ENCODE results near the gene SOBP.

Gene SOBP

DNA sequence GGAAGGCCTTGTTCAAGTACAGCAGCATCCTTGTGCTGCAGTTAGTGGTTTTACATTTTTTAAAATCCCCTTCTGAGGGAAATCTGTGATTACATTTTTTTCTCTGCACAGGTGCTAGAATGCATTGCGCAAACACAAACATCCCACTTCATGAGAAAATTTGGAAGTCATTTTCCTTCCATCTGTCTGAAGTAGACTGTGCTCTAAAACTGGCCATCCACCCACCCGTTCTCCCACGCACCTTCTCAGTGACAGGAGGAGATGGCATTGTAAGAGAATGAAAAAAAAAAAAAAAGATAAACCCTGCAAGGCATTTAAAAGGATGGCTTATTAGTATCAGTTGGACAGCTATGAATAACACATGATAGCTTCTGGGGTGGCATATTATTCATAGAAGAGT lies 65.0 kb downstream of the SOBP start:
- no peak for DNase-seq

DNA sequence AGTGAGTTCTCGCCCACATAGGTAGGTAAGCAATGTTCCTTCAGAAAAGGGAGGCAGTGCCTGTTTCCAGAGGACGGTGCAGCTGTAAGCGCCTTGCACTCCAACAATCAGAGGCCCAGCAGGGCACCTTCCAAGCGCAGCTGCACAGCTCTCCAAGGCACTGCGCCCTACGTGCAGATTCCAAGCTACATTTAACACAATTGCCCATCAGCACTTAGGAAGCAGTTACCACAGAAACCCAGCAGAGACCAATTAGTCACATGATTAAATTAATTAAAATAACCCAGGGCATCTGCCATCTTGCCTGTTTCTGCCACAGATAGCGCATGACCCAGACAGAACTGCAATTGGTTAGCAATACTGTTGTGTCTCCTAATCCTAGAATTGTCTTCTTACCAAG lies 65.5 kb downstream of the SOBP start:
- DNase-seq: no peak

DNA sequence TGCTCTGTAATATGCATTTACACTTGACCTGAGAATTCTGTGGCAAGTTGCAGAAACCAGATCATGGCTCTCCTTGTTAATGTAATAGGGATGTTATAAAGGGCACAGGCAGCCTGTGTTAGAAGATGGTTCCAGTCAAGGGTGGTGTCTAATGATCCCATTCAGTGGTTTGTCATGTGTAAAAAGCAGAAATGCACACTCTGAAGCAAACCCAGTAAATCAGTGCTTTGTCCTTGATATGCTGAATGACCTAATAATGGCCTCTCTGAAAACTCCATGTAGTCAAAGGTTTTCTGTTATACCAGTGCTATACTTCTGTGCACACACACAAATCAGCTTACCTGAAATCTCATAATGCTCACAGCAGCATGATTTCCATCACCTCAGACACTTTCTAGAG lies 66.2 kb downstream of the SOBP start:
- DNase-seq: no peak

DNA sequence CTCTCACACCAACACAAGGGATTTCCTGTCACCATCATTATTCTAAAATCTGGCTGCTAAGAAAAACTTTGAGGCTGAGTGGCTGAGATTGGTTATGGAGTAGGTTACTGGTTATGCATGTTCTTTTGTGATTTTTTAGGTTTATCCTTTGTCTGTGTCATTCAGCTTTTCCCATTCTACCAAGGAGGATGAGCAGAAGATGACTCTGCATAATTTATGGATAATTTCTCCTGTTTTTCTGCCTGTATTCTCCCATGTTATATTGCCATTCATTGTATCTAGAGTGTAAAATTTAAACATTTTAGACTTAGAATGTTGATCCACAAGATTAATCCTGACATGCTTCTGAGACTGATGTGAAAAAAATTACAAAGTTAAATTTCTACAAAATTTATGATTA lies 67.8 kb downstream of the SOBP start:
- DNase-seq: no peak

DNA sequence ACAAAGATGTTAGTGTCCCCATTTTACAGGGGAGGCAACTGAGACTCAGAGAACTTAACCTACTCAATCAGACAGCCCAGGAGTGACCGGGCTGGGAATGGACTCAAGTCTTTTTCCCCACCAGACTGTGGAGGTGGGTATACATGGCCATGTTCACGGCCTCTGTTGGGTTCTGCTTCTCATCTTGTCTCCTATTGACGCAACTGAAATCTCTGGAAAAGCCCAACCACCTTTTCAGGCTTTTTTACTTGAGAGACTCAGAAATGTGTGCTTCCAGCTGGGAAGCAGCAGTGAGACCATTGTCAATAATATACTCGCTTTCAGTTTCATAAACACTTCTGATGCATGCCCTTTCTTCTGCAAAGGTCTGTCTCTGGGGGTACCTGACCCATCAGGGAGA lies 70.7 kb downstream of the SOBP start:
- DNase-seq: no peak

DNA sequence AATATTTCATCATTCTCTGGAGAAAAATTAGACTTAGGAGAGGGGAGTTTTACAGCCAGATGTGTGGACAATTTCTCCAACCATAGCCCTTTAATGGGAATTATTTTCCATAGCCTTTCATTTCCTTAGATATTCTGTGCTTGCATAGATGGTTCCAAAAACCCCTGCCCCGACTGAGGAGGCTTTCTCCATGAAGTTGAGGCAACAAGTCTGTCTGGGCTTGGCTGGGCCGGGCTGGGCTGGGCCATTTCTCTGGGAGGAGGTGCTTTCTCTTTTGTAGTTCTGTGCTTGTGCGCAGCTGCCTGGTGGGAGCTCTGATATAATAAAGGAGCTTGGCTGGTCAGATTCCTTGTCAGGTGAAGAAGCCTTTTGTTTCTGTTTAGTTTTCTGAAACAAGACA lies 71.4 kb downstream of the SOBP start:
- DNase-seq: no peak

DNA sequence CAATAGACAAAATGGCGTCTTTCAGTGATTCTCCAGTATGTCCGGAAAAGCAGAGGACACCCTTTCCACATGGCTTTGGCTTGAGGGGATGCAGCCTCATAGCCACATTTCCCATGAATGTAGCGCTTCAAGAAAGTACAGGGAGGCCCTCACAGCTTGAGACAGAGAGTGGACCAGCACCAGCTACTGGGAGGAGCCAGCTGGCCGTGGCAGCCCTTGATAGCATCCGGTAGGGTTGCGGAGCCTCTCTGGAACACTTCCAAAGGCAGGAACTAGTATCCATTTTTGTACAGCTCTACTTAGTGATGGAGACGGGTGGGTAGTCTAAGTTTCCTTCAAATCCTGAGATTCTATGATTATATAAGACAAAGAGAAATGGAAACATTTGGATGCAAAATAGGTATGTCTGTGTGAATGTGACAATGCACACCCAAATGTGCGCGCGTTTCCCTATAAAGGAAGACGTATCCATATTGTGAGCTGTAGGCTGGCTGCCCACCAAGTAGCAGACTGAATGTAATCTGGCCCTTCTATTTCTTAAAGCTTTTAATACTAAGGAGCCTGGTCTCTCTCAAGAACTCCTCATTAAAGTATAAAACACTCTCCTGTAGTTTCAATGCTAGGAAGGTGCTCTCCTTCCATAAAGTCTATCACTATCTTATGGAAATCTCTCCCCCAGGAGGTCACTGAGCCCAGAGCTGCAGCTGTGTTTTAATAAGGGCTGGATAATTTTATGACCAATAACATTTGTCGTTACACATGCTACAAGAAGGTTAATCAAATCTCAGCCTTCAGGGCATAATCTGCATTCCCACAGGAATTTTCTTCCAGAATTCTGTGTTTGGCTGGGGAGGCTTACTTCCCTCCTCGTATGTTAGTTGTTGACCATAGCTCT lies 74.0 kb downstream of the SOBP start:
- no peak for DNase-seq

DNA sequence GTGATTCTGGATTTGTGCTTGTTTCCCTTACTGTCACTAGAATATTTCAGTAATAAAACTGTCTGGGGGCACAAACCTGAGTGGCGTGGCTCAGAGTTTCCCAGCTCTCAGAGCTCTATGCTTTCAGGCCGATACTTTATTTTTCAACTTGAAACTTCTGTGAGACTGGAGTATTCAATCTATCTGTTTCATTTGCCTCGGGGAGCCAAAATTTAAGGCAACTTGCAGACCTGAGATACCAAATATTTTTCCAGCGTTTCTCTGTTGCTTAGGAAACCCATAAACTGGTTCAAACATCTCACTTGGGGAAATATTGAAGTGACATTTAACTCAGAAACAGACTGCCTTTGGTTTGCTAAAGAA lies 74.7 kb downstream of the SOBP start:
- no peak for DNase-seq

DNA sequence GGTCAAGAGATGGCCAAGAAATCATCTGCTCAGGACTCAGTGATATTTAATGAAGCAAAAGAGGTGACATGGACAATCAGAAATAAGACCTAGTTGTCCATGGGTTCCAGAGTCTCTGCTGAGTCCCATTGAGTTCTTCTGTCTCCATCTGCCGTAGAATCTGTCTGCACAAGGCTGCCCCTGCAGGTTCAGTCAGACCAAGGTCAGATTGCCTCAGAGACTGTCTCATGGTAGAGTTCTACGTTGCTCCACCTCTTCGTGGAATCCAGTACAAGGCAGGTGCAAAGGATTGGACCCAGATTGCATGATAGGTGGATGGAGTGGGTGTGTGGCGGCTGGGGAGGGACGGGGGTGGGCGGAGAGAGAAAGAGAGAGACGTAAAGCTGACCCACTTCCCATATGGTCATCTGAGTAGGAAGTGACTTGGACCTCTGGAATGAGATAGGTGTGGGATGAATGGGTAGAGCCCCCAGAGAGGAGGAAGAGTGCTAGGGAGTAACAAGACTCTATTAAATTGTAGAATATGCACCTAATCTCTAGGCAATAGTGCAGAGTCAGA lies 75.3 kb downstream of the SOBP start:
- DNase-seq: no peak

DNA sequence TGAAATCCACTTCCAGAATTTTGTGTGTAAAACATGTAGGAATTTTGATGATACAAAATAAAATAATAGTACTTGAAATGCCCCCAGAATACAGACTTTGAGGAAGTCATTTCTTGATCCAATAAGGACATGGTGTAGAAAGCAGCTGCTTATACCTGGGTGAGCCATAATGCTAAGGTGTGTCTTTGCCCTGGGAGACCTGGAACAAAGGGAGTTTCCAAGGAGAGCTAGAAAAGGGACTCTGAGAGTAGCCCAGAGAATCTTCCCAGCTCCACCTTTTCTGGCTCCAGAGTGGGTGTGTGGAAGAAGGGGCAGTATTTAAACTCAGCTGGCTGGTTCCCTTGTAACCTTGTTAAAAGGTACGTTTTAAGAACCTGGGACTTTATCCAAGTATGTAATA lies 77.7 kb downstream of the SOBP start:
- DNase-seq: no peak

DNA sequence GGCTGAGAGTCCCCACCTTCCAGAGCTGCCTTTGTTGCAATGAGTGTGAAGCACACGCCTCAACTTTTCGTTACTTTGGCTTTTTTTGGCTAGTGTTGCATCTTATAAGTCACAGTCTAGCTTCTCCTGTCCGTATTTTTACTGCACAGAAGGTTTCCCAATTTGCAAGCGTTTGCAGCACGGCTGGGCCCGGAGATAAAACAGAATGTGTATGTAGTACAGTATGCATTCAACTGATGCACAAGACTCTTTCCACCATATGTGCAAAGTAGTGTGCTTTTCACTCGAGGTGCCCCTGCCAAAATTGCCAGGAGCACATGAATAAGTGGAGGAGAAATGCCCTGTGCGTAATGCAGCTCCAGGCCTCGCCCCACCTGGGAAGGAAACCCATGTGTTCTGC lies 79.6 kb downstream of the SOBP start:
- no peak for DNase-seq

DNA sequence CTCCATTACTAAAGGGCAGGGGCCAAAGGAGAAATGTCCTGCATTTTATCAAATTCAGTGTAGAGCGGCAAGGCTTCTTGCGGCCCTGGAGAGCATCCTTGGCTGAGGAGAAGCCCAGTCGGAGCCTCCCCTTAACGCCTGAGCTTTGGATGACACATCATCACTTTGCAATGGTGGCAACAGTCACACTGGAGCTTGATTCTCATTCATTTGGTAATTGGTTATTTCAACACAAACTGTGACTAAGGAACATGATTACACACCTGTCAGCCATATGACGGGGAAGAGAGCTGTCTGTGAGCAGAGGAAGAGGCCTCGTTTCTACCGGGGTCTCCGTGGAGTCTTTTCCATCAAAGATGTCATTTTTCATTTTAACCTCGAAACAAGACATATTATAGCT lies 81.4 kb downstream of the SOBP start:
- DNase-seq: no peak

DNA sequence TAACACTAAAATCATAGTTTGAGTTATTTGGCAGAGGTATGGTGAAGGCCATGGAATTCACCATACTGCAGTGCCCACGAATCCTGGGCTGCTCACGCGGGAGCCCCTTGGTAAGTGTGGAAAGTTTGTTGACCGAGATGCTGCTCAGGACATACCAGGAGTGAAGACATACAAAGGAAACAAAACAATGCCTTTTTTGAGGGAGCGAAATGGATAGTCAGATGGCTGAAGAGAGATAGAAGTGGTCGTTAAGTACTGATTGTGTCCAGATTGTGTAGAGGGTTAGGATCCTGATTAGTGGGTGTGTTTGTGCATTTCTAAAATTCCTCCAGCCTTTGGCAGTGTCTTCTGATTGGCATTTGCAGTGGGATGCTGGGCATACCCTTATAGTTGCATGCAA lies 83.0 kb downstream of the SOBP start:
- DNase-seq: no peak

DNA sequence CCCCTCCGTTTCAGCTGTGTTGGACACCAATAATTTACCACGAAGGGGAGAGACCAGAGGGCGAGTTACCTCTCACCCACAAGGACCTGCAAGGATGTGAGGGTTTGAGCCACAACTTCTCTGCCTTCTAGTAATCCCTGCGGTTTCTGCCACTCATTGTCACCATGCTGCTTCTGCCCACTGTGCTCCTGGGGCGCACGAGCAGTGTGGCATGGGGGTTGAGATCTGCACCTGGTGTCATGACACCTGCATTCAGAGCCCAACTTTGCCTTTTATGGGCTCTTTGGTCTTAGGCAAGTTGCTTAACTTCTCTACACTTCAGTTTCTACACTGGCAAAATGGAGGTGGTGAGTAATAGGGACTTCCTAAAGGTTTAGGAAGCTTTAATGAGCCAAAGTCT lies 84.9 kb downstream of the SOBP start:
- DNase-seq: no peak

DNA sequence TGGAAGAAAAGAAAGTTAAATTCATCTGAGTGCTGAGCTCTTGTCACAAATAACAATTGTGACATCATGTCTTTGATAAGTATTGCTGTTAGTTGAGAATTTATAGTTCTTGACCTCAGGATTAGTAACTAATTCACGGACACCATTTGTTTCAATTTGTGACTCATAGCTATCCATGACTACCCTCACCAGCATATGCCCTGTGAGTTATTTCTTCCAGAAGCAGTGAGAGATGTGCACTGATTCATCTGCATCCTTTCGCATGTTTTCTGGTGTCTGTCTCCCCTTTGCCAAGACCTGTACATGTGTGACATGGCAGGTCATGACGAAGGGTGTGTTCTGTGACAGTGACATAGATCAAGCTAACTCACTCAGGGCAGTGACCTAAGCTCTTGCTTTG lies 86.9 kb downstream of the SOBP start:
- no peak for DNase-seq

DNA sequence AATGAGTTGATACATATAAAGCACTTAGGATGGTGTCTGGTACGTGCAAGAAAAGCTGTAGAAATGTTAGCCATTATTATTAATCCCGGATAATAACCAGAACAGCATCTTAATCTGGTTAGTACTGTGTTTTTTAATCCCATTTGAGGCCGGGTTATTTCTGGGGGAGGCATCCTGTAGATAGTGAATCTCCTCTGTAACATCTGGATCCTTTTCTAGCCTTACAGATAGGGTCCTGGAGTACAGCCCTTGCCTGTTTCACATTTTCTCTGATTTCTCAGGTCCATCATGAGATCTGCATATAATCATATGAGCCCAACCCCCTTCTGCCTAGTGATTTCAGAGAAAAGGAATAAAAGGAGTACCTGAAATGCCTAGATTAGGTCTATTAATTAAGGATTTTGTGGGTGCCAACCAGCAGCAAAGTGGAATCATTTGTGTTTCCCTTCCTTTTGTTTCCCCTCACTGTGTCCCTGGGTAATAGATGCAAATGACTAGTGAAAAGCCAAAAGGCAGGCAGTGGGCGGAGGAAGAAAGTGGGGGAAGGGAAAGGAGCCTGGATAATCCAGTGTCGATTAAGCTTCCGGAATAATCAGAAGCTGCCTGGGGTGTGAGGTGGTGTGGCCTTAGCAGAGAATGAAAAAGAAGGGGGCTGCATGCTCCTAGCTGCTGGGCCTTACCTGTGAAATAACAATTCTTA lies 88.9 kb downstream of the SOBP start:
- DNase-seq: no peak

DNA sequence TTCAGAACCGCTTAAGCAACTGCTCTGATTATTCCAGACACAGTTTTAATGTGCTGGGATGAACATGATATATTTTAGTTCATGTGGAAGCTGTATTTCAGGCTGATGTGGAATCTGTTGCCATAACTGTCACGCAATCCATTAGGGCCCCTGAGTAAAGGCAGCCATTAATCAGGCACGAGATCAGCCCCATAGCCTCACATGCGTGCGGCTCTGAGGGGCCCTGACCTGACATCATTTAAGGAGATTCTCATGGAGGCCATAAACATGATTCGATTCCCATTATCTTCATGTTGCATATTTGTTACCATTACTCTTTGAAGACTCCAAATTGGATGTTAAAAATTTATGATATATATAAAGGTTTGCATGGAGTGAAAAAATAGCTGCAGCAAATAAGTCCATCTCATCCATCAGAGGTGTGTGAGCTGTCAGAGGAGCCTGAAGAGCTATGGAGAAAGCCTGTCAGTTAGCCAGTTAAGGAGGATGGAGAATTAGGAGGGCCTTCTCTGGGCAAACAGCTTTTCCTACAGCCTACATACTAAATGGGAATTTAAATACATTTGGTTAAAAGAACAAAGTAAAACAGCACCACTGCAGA lies 89.6 kb downstream of the SOBP start:
- DNase-seq: no peak

DNA sequence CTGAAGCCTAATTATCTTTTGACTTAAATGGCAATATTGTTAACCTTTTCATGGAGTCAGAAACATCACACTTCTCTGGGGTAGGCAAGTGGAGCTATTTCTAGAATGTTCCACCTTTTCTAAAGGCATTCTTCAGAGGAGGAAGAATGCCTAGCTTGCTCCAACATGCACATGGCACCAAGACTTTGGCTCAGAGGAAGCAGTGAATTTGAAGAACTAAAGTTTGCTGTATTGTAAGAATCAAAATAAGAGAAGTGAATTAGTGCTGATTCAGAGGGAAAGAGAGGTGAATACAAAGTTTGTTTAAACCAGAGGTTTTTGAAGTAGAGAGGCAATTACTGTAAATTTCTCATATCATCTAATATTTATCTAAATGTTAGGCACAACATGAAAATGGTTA lies 92.2 kb downstream of the SOBP start:
- DNase-seq: no peak

DNA sequence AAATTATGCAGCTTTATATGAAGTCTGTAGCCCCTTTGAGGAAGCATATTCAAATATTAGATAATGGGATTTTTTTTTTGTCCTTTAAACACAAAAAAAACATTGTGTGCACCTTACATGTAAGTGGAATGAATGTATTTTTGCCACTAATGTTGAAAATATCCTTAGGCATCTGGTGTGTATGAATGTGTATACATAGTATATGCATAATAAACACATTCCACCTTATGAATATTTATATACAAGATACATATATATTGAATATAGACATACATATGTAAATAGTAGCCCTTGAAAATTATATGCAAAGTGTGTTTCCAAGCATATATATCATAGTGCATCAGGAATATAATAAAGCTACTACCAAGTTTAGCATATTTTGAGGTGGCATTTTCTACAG lies 94.8 kb downstream of the SOBP start:
- DNase-seq: no peak

DNA sequence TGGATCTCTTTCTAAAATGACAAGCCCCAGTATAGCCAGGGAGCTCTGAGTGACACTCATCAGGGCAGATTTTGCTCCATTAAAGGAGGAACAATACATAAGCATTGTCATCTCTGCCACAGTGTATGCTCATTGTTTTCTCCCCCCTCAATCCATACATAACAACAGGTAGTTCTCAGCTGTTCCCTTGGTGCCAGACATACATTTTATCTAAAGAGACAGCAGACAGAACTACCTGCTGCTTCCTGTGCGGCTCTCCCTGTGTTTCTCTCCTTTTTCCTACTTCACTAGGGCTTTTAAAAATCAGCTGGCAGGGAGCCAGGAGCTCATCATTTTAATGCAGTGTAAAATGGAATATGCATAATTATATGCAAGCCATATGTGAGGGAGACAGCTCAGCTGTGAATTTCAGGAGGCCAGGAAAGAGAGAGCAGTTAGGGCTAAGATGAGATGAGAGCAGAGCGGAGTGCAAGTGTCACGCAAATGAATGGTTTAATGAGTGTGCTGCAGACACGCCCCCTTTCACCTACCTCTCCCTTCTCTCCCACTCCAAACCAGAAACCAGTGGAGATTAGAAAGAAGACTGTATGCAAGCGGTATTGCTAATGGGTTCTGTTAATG lies 96.0 kb downstream of the SOBP start:
- DNase-seq: no peak

DNA sequence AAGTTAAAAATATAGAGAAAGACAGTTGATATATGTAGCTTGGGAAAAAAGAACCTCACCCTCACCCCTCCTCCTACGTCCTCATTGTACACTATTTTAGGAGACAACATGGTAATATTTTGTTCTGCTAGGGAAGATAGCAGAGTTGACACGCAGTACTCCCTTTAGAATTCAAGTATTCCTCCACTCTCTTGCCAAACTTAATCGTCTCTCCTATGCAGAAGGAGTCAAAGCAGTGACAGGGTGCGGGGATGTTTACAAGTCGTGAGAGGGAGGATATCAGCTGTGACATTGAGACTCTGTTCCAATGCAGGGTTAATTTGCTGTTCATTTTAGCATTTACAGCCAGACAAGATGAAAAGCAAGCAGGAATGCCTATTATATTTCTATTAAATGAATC lies 97.5 kb downstream of the SOBP start:
- no peak for DNase-seq

DNA sequence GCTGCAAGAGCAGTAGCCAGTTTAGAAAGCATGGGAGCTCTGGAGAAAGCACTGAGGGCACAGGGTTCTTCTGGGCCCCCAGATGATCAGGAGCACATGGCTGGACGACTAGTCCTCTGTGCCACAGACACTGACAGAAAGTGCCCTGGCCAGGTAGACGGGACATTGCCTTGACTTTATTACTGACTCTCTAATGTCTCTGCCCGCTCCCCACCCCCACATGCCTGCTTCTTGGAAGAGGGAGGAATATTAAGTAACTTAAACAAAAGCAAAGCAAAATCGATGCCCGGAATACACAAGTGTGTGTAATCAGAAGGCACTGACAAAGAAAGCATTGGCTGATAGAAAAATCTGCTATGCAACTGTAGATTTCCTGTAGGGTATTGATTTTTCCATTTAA lies 99.3 kb downstream of the SOBP start:
- DNase-seq: no peak

DNA sequence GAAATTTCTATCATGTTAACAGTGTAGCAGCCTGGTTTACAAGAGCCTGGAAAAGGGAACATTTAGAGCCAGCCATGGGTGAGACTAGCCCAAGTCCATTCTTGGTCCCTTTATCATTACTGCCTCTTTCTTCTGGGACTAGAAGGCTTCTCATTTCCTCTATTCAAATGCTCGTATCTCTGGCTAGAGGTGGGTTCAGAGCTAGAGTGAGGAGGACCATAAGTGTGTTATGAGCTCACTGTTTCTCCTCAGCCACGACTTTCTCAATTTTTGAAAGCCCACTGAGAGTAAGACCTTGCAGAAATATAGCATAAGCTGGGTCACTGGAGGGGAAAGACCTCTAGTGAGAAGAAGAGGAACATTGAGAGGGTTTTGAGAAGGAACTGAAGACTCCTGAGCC lies 100.0 kb downstream of the SOBP start:
- DNase-seq: no peak

DNA sequence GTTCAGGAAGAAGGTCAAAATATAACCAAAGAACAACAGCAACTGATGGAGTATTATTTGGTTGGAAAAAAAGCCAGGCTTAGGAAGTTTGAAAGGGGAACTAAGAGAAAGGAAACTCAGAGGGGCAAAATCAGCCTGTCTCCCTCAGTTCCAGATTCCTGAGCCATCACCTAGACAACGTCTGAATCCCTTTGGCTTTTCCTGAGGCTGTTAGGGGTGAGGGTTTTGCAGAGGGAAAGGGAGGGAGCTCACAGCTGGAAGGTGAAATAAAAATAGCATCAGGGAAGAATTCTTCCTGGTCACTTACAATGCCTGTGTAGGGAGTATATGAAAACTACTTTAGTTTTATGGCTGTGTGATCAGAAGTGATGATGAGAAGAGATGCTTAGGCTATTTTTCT lies 100.5 kb downstream of the SOBP start:
- DNase-seq: no peak

Data from SHP77 (cell line).